ENCODE measurements around the gene PECR. TPM values are rescaled to one million over a fixed set of nuclear protein-coding genes. Genes with fewer than 3 reads are reported as not detected.

The PECR gene
- total RNA-seq, 1 donor from 2014 or later: 21.2 TPM

GRCh38 chr2:216112926-216113325, 31.3 kb upstream of the PECR start:
- H3K9ac ChIP-seq: no peak overlapping the region
- peak overlapping the region; percentile 70 for H3K27ac ChIP-seq
- peaks cover 10% of the 10 kb centered on the region for H3K27me3 Mint-ChIP-seq (ENCODE audit: insufficient read depth, low read depth)
- H3K9me3 Mint-ChIP-seq: no peaks in the 10 kb centered on the region
- no peak overlapping the region for H3K4me3 ChIP-seq
- no peak for DNase-seq (ENCODE audit: low spot score)
- H3K36me3 ChIP-seq: peaks cover 24% of the 10 kb centered on the region
- H3K4me1 Mint-ChIP-seq: peaks cover 74% of the 10 kb centered on the region
- no peaks in the 10 kb centered on the region for H3K27me3 ChIP-seq
- peaks cover 78% of the 10 kb centered on the region for H3F3A ChIP-seq (ENCODE audit: low read depth)
- peaks cover 33% of the 10 kb centered on the region for H3K36me3 Mint-ChIP-seq
- TF ChIP-seq EZH2phosphoT487 (IDR thresholded peaks at IDR 0.05): no peak
- no peak for TF ChIP-seq EZH2 (IDR thresholded peaks at IDR 0.05)
- no peak for TF ChIP-seq CTCF (IDR thresholded peaks at IDR 0.05)
- H3K27ac Mint-ChIP-seq: no peak overlapping the region
- H3K4me2 ChIP-seq: peak overlapping the region; percentile 92
- H4K20me1 ChIP-seq (ENCODE audit: low read depth): peaks cover 42% of the 10 kb centered on the region
- H2AFZ ChIP-seq (replicated peaks): no peak overlapping the region
- H3K4me3 Mint-ChIP-seq: no peak overlapping the region
- peaks cover 78% of the 10 kb centered on the region for H3K79me2 ChIP-seq (ENCODE audit: low read depth)
- H3K4me1 ChIP-seq: peaks cover 72% of the 10 kb centered on the region
- no peaks in the 10 kb centered on the region for H3K9me3 ChIP-seq (ENCODE audit: low read depth)

DNA sequence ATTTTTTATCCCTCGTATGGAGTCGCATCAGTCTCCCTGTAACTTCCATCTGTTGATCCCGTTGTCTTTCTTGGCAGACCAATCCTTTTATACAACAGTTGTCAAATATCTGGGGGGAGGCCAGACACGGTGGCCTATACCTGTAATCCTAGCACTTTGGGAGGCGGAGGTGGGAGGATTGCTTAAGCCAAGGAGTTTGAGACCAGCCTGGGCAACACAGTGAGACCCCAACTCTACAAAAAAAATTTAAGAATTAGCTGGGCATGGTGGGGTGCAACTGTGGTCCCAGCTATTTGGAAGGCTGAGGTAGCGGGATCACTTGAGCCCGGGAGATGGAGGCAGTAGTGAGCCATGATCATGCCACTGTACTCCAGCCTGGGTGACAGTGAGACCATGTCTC, 29.5 kb upstream of the PECR start:
- H3K27ac ChIP-seq: peak overlapping the region; percentile 70
- peaks cover 42% of the 10 kb centered on the region for H4K20me1 ChIP-seq (ENCODE audit: low read depth)
- H3K4me3 ChIP-seq: peak overlapping the region; percentile 93
- peak overlapping the region; percentile 91 for H3K9ac ChIP-seq
- TF ChIP-seq CTCF (IDR thresholded peaks at IDR 0.05) (no peak), EZH2phosphoT487 (IDR thresholded peaks at IDR 0.05) (no peak), EZH2 (IDR thresholded peaks at IDR 0.05) (no peak)
- H3K4me3 Mint-ChIP-seq: peak overlapping the region; percentile 99
- H3K9me3 ChIP-seq (ENCODE audit: low read depth): no peaks in the 10 kb centered on the region
- peak overlapping the region; percentile 92 for H3K4me2 ChIP-seq
- H3K79me2 ChIP-seq (ENCODE audit: low read depth): peaks cover 60% of the 10 kb centered on the region
- peaks cover 67% of the 10 kb centered on the region for H3K4me1 Mint-ChIP-seq
- no peak for DNase-seq (ENCODE audit: low spot score)
- no peak overlapping the region for H3K27ac Mint-ChIP-seq
- peaks cover 54% of the 10 kb centered on the region for H3K4me1 ChIP-seq
- no peaks in the 10 kb centered on the region for H3K9me3 Mint-ChIP-seq
- peaks cover 10% of the 10 kb centered on the region for H3K27me3 Mint-ChIP-seq (ENCODE audit: insufficient read depth, low read depth)
- no peak overlapping the region for H2AFZ ChIP-seq (replicated peaks)
- H3K27me3 ChIP-seq: no peaks in the 10 kb centered on the region
- peaks cover 20% of the 10 kb centered on the region for H3K36me3 Mint-ChIP-seq
- H3K36me3 ChIP-seq: peaks cover 24% of the 10 kb centered on the region
- H3F3A ChIP-seq (ENCODE audit: low read depth): peaks cover 69% of the 10 kb centered on the region

GRCh38 chr2:216110620-216111019, 29.0 kb upstream of the PECR start:
- Histone ChIP-seq H2AFZ (replicated peaks) (no peak overlapping the region), H3K9ac (peak overlapping the region; percentile 91), H3K4me1 (peaks cover 49% of the 10 kb centered on the region), H3K4me3 (peak overlapping the region; percentile 93), H3K9me3 (ENCODE audit: low read depth) (no peaks in the 10 kb centered on the region), H3K4me2 (peak overlapping the region; percentile 92), H3F3A (ENCODE audit: low read depth) (peaks cover 67% of the 10 kb centered on the region), H4K20me1 (ENCODE audit: low read depth) (peaks cover 42% of the 10 kb centered on the region), H3K36me3 (peaks cover 24% of the 10 kb centered on the region), H3K79me2 (ENCODE audit: low read depth) (peaks cover 55% of the 10 kb centered on the region), H3K27ac (peak overlapping the region; percentile 53), H3K27me3 (no peaks in the 10 kb centered on the region)
- peaks cover 10% of the 10 kb centered on the region for H3K27me3 Mint-ChIP-seq (ENCODE audit: insufficient read depth, low read depth)
- no peak for DNase-seq (ENCODE audit: low spot score)
- no peaks in the 10 kb centered on the region for H3K9me3 Mint-ChIP-seq
- peaks cover 19% of the 10 kb centered on the region for H3K36me3 Mint-ChIP-seq
- peaks cover 63% of the 10 kb centered on the region for H3K4me1 Mint-ChIP-seq
- H3K4me3 Mint-ChIP-seq: peak overlapping the region; percentile 99
- no peak for TF ChIP-seq EZH2phosphoT487 (IDR thresholded peaks at IDR 0.05)
- no peak for TF ChIP-seq EZH2 (IDR thresholded peaks at IDR 0.05)
- TF ChIP-seq CTCF (IDR thresholded peaks at IDR 0.05): no peak
- peak overlapping the region; percentile 71 for H3K27ac Mint-ChIP-seq

Measured in neural progenitor cell (in vitro differentiated cells).